ENCODE measurements around the gene BACE2.
"Not testable (repeated sequence)": the region's sequence is repeated elsewhere in the genome, so short reads cannot be mapped to it uniquely, and the experiment has no call there.

The BACE2 gene

DNA sequence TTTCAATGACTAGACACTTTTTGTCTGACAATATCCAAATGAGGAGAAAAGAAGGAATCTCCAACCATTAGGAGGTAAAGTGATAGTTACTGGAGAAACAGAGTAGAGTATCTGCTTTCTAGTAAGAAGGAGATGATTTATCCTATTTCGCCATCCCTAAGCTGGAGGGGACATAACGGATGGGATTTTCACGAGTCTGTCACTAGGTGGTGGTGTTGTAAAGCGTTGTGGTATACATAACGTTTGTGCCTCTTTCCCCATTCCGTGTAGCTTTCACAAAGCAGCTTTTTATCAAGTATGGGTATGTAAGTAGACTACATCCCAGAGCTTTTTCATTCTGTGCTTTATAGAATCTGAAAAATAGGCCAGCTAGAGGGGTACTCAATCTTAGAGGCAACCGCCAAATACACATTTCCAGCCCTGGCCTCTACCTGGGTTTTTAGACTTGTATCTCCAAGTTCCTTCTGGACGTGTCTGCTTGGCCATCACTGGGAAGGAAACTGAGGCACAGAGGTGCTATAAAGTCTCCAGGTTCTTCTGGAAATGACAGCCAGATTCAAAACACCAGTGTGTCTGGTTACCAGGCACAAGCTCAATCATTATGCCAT lies 115.4 kb downstream of the BACE2 start:
- peak; percentile 63 for DNase-seq

- no peak for DNase-seq
Observed at GRCh38 chr21:41289431-41289830, 121.5 kb downstream of the BACE2 start.

DNA sequence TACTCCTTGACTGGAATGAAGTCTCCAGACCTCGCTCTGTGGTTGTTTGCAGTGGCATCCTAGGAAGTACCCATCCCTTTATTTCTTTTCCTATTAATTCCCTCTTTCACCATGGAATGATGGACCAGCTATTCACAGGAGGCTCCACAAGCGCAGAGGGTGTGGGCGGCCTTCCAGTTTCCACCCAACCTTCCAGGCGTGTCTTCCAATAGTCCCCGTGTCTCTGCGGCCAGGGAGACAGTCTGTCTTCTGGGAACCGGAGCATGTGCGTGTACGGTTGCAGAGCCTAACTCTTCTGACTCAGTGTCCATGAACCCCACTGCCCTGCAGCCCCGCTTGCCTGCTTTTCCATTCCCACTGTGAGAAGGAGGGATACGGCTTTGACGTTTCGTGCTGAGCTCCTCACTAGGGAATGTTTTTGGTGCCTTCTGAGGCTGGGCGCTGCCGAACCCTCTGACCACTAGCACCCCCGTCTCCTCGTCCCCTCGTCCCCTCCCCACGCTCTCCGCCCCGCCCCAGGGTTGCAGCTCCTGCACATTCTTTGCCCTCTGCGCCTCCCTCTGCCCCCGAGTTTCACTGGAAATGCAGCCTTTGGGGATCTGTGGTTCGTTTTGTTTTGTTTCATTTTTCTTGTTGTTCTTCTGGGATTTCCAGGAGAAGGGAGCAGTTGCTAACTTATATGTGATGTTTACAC lies 122.3 kb downstream of the BACE2 start:
- DNase-seq = no peak

GRCh38 chr21:41294548-41295231 lies 126.7 kb downstream of the BACE2 start:
- no peak for DNase-seq

DNA sequence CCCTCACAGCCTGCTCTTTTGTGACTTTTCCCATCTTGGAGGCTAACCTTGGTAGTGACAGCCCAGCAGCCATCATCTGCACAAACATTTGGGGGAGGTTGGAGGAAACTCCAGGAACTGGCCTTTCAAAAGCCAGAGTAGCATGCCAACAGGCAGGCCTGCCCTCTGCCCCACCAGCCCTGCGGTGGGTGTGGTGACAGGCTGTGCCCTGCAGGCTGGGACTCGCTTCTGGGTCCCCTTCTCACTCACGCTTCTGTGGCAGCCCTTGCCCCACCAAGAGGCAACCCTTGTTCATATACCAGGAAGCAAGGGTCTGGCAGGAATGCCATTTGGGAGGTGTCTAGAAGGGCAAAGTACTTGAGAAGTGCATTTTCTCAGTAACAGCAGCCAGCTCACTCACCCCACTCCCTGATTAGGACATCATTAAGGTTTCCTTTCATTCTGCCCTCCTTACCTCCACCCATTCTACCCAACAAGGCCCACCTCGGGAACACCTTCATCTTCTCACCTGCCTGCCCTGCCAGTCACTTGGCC lies 127.8 kb downstream of the BACE2 start:
- DNase-seq = no peak

DNA sequence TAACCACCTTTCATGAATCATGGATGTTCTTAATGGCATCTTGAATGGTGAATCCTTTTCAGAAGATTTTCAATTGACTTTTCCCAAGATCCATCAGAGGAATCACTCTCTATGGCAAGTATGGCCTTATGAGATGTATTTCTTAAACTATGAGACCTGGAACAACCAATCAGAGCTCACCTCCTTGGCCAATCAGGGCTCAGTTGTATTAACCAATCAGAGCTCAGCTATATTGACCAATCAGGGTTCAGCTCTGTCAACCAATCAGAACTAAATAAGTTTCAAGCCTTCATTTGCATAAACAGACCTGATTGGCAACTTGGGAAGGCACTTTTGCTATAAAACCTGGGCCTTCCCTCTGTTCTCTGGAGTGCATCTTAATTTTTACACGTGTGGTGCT lies 135.0 kb downstream of the BACE2 start:
- DNase-seq = no peak

- no peak for DNase-seq
Observed at GRCh38 chr21:41304068-41304720, 136.2 kb downstream of the BACE2 start.

- DNase-seq = no peak
Observed at GRCh38 chr21:41307219-41307618, 139.3 kb downstream of the BACE2 start.

GRCh38 chr21:41313285-41314164 lies 145.6 kb downstream of the BACE2 start:
- not testable (repeated sequence) for DNase-seq

DNA sequence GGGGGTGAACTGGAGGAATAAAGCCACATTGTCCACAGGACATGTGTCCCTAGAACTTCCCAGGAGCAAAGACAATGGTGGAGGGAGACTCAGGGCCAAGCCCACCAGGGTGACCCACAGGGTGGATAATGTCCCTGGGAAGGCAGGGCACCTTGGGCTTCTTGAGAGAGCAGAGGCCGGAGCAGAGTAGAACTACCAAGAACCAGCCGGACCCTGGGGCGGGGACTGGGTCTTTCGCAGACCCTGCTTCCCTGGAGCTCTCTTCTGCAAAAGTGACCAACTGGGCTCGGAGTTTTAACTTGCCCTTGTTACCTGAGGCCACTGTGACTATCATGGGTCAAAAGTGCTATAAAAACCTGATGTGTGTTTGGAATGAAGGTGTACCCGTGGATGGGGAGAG lies 147.8 kb downstream of the BACE2 start:
- no peak for DNase-seq

GRCh38 chr21:41316200-41317062 lies 148.5 kb downstream of the BACE2 start, which contains the start of gene FAM3B:
TSS of gene FAM3B (plus strand) at chr21:41316801. CDS start at chr21:41316880, 79 bp downstream.
- no peak for DNase-seq

- DNase-seq = no peak
Observed at GRCh38 chr21:41317063-41317392, 149.1 kb downstream of the BACE2 start.

- DNase-seq = no peak
Observed at GRCh38 chr21:41317458-41317857, 149.5 kb downstream of the BACE2 start.

DNA sequence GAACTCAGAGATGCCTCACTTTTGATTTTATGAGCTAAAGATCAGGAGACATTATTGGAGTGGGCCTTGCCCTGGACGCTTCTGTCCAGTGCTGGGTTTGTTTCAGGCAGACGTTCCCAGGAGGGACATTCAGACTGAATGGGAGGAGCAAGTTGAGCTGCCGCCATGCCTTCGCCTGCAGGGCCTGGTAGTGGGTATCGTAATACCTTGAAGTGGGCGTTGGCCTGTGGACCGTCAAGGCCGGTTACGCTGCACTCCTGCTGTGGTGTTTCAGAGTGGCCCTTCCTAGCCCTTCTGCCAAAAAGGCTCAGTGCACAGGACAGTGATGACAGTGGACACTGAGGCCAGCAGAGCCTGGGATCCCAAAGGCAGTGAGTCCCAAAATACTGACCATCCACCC lies 150.3 kb downstream of the BACE2 start:
- no peak for DNase-seq

DNA sequence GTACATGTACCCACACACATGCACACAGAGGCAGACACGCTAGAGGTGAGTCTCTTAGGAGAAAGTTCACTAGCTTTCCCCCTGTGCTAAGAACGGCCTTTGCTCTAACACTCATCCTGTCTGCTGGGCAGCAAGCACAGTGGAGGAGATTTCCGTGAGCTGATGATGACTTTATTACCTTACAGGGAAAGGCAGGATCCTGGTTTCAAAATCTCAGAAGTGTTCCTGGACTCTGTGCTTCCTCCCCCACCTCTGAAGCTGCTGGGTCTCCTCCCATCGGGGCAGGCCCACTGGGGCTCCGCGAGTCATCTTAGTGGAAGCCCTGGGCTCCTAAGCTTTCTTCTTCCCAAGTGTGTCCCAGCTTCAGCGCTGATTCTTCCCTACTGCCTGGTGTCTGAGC lies 151.3 kb downstream of the BACE2 start:
- no peak for DNase-seq

GRCh38 chr21:41321211-41321907 lies 153.4 kb downstream of the BACE2 start:
- DNase-seq = no peak

- DNase-seq = no peak
Observed at GRCh38 chr21:41321908-41322495, 154.0 kb downstream of the BACE2 start.

GRCh38 chr21:41322496-41323382 lies 154.8 kb downstream of the BACE2 start:
- no peak for DNase-seq

All from activated CD4-positive, alpha-beta T cell treated with anti-CD3 and anti-CD28 coated beads, Interleukin-2, amount 50 U/mL, for 16 hours (primary cell).